Gastrocnemius medialis (tissue), 4 donors: Measurements from ENCODE around the gene ZBTB20. TPM values are rescaled to one million over a fixed set of nuclear protein-coding genes. Genes with fewer than 3 reads are reported as not detected.

Source experiments
- ATAC-seq, 2 donors: fragments of 150-250 bp; one replicate each; pipeline ENCODE4 v1.9.1; 2016
- DNase-seq, 2 donors: peaks; one replicate each; pipeline ENCODE4 v3.0.0-alpha.2; 2019
- H3K27ac ChIP-seq, 4 donors: fragments of 200-600 bp; sonication (generic); 1 replicate in 1 of 4; 2 replicates in 3 of 4; pipeline ENCODE4 v1.5.1; 2016 to 2018; ENCODE audit warnings: mild to moderate bottlenecking in 2 of 4, moderate library complexity in 1 of 4
- H3K27me3 ChIP-seq, 3 donors: fragments of 200-600 bp; sonication (generic) in 2 of 3; 1 replicate in 1 of 3; 2 replicates in 2 of 3; pipeline versions ENCODE4 v1.5.1 to v1.6.0; 2016 to 2019; ENCODE audit warnings: mild to moderate bottlenecking in 1 of 3, moderate library complexity in 1 of 3
- H3K36me3 ChIP-seq, 2 donors: fragments of 200-600 bp; sonication (generic) in 1 of 2; one replicate each; pipeline ENCODE4 v1.5.1; 2017 to 2018
- H3K4me1 ChIP-seq, 2 donors: fragments of 200-600 bp; sonication (generic) in 1 of 2; one replicate each; pipeline ENCODE4 v1.5.1; 2016 to 2017; ENCODE audit warnings: mild to moderate bottlenecking in 2 of 2
- H3K4me3 ChIP-seq, 4 donors: fragments of 200-600 bp; sonication (generic) in 3 of 4; 1 replicate in 1 of 4; 2 replicates in 3 of 4; pipeline ENCODE4 v1.5.1; 2016 to 2019; ENCODE audit warnings: mild to moderate bottlenecking in 2 of 4
- H3K9me3 ChIP-seq, 3 donors: fragments of 200-600 bp; sonication (generic) in 2 of 3; 1 replicate in 1 of 3; 2 replicates in 2 of 3; pipeline ENCODE4 v1.5.1; 2016 to 2019
- CTCF ChIP-seq, 5 experiments: fragments of 450-650 bp in 3 of 5; fragments of 200-600 bp in 2 of 5; sonication (generic) in 2 of 5; IDR thresholded peaks in 4 of 5; conservative IDR thresholded peaks in 1 of 5; 1 replicate in 4 of 5; 2 replicates in 1 of 5; pipeline ENCODE4 v1.5.1; 2016 to 2019; ENCODE audit warnings: antibody characterized with exemption in 5 of 5, mild to moderate bottlenecking in 3 of 5, moderate library complexity in 3 of 5
- POLR2A ChIP-seq, 2 donors: fragments of 450-650 bp; IDR thresholded peaks; one replicate each; pipeline ENCODE4 v1.6.1; 2017; ENCODE audit warnings: antibody characterized with exemption in 2 of 2, mild to moderate bottlenecking in 2 of 2, moderate library complexity in 2 of 2
- in situ Hi-C, 4 donors: fragments of 200-750 bp; cut with MboI; loops; one replicate each; pipeline versions ENCODE4 v1.15.0 to v1.8.0; 2017; ENCODE audit warnings: low sequenced_read_pairs in 4 of 4
- intact Hi-C: fragments of 100-400 bp; cut with DNase I; formaldehyde crosslinking; loops from one replicate; pipeline ENCODE4 v1.15.1; 2023; ENCODE audit warnings: low total_unique reads
- total RNA-seq, 4 donors: library from RNA; depleted of rRNA; stranded (reverse); fragments of >200 nt; gene quantifications; one replicate each; pipeline versions ENCODE4 v1.1.0 to v1.2.3, GENCODE V29; 2016

ZBTB20 gene
- total RNA-seq, 4 donors from 2014 or later: 47.6 to 86.5 (median 69.0) TPM

GRCh38 chr3:115022835-115023398 lies 124.2 kb downstream of the ZBTB20 start:
- Histone ChIP-seq H3K36me3 (no peaks in the 10 kb centered on the region), H3K27me3 (no peaks in the 10 kb centered on the region), H3K27ac (no peak overlapping the region), H3K4me1 (peaks cover 0 to 26% of the 10 kb centered on the region in 2 donors), H3K4me3 (no peak overlapping the region), H3K9me3 (no peaks in the 10 kb centered on the region)
- no peak for TF ChIP-seq POLR2A (IDR thresholded peaks at IDR 0.05)
- no peak for TF ChIP-seq CTCF (IDR thresholded peaks at IDR 0.05 in 4 of 5, conservative IDR thresholded peaks at IDR 0.05 in 1 of 5)
- no peak for ATAC-seq
- in situ Hi-C loops (no loop called here), intact Hi-C loops (no loop called here)
- DNase-seq: no peak

GRCh38 chr3:115022199-115022598 lies 124.9 kb downstream of the ZBTB20 start:
- no peak for DNase-seq
- intact Hi-C loops: no loop called here
- in situ Hi-C loops: no loop called here
- peaks cover 0 to 26% of the 10 kb centered on the region in 2 donors for H3K4me1 ChIP-seq
- no peak for ATAC-seq
- no peak overlapping the region for H3K4me3 ChIP-seq
- no peak for TF ChIP-seq CTCF (IDR thresholded peaks at IDR 0.05 in 4 of 5, conservative IDR thresholded peaks at IDR 0.05 in 1 of 5)
- TF ChIP-seq POLR2A (IDR thresholded peaks at IDR 0.05): no peak
- H3K9me3 ChIP-seq: no peaks in the 10 kb centered on the region
- no peaks in the 10 kb centered on the region for H3K27me3 ChIP-seq
- no peak overlapping the region for H3K27ac ChIP-seq
- H3K36me3 ChIP-seq: peaks cover 0 to under 1% of the 10 kb centered on the region in 2 donors

GRCh38 chr3:115021061-115021460 lies 126.0 kb downstream of the ZBTB20 start:
- Histone ChIP-seq H3K36me3 (peaks cover 0 to 11% of the 10 kb centered on the region in 2 donors), H3K27ac (no peak overlapping the region), H3K4me3 (no peak overlapping the region), H3K9me3 (no peaks in the 10 kb centered on the region), H3K4me1 (peaks cover 0 to 26% of the 10 kb centered on the region in 2 donors), H3K27me3 (no peaks in the 10 kb centered on the region)
- TF ChIP-seq CTCF (IDR thresholded peaks at IDR 0.05 in 4 of 5, conservative IDR thresholded peaks at IDR 0.05 in 1 of 5): no peak
- TF ChIP-seq POLR2A (IDR thresholded peaks at IDR 0.05): no peak
- DNase-seq: no peak
- intact Hi-C loops: no loop called here
- ATAC-seq: no peak
- in situ Hi-C loops: no loop called here

GRCh38 chr3:115019900-115020299 lies 127.2 kb downstream of the ZBTB20 start:
- no peaks in the 10 kb centered on the region for H3K9me3 ChIP-seq
- H3K4me3 ChIP-seq: no peak overlapping the region
- no peaks in the 10 kb centered on the region for H3K27me3 ChIP-seq
- H3K27ac ChIP-seq: peak overlapping the region in 1 of 4 donors; percentile 45
- in situ Hi-C loops (no loop called here), intact Hi-C loops (no loop called here)
- TF ChIP-seq CTCF (IDR thresholded peaks at IDR 0.05 in 4 of 5, conservative IDR thresholded peaks at IDR 0.05 in 1 of 5): no peak
- TF ChIP-seq POLR2A (IDR thresholded peaks at IDR 0.05): no peak
- DNase-seq (peak in 1 of 2 donors; percentile 8), ATAC-seq (peak; percentile 30 to 58)
- H3K4me1 ChIP-seq: peaks cover 0 to 26% of the 10 kb centered on the region in 2 donors
- peaks cover 0 to 11% of the 10 kb centered on the region in 2 donors for H3K36me3 ChIP-seq

GRCh38 chr3:115018694-115019093 lies 128.4 kb downstream of the ZBTB20 start:
- Histone ChIP-seq H3K36me3 (peaks cover 0 to 11% of the 10 kb centered on the region in 2 donors), H3K27ac (peak overlapping the region in 2 of 4 donors; percentile 28 to 45), H3K27me3 (no peaks in the 10 kb centered on the region), H3K4me3 (no peak overlapping the region), H3K9me3 (no peaks in the 10 kb centered on the region), H3K4me1 (peaks cover 0 to 26% of the 10 kb centered on the region in 2 donors)
- DNase-seq (no peak), ATAC-seq (peak; percentile 69 to 75)
- no peak for TF ChIP-seq POLR2A (IDR thresholded peaks at IDR 0.05)
- TF ChIP-seq CTCF (IDR thresholded peaks at IDR 0.05 in 4 of 5, conservative IDR thresholded peaks at IDR 0.05 in 1 of 5): no peak
- in situ Hi-C loops (no loop called here), intact Hi-C loops (no loop called here)
